GM12872 (cell line): ENCODE measurements around the gene ARHGAP33.

Source experiments
- CTCF ChIP-seq: IDR thresholded peaks from 3 replicates; pipeline ENCODE4 v1.5.1; 2011; ENCODE audit warnings: low read depth, mild to moderate bottlenecking, low read length, moderate library complexity; ENCODE audit not compliant: insufficient read depth

Gene ARHGAP33

GRCh38 chr19:35741203-35741515 lies 34.2 kb upstream of the ARHGAP33 start:
- TF ChIP-seq CTCF = no peak; the same call in none of the 3 replicates

GRCh38 chr19:35742121-35742724 lies 33.1 kb upstream of the ARHGAP33 start, which contains the start of gene IGFLR1:
TSS of gene IGFLR1 (minus strand) at chr19:35742452. CDS start at chr19:35741180, 1,272 bp downstream.
- no peak for TF ChIP-seq CTCF

GRCh38 chr19:35743640-35744429 lies 31.5 kb upstream of the ARHGAP33 start:
- TF ChIP-seq CTCF = no peak

GRCh38 chr19:35744430-35745327 lies 30.7 kb upstream of the ARHGAP33 start:
- TF ChIP-seq CTCF = peak; percentile 22; the same call in 1 of the 3 replicates

GRCh38 chr19:35745328-35746086 lies 29.9 kb upstream of the ARHGAP33 start, which contains the start of the genes PSENEN and U2AF1L4:
TSS of gene PSENEN (plus strand) at chr19:35745651. CDS start at chr19:35745931, 280 bp downstream.
TSS of gene U2AF1L4 (minus strand) at chr19:35745418. CDS start at chr19:35745391, 27 bp downstream.
- no peak for TF ChIP-seq CTCF

GRCh38 chr19:35746087-35746462 lies 29.3 kb upstream of the ARHGAP33 start:
- no peak for TF ChIP-seq CTCF
